SK-N-MC (cell line): Measurements from ENCODE around the gene NDUFAF8.
A peak's percentile ranks its signal among the peaks of the same experiment; 100 is the strongest.

Experiments used
- DNase-seq: peaks from one replicate; pipeline ENCODE4 v3.0.0-alpha.2; 2011; ENCODE audit warnings: low read depth, low spot score
- H3K27ac ChIP-seq: fragments of 200-600 bp; sonication (generic); 2 replicates; pipeline ENCODE4 v1.5.1; 2016; ENCODE audit warnings: mixed run types
- H3K36me3 ChIP-seq: fragments of 200-600 bp; sonication (generic); 2 replicates; pipeline ENCODE4 v1.6.1; 2017; ENCODE audit warnings: antibody characterized with exemption, low read length, mixed read lengths; ENCODE audit not compliant: insufficient read depth
- H3K4me3 ChIP-seq: fragments of 200-600 bp; sonication (generic); 2 replicates; pipeline ENCODE4 v1.5.1; 2016
- H3K9ac ChIP-seq: fragments of 200-600 bp; sonication (generic); 2 replicates; pipeline ENCODE4 v1.8.0; 2017; ENCODE audit warnings: mixed run types, mixed read lengths; ENCODE audit not compliant: insufficient read length
- H3K9me3 ChIP-seq: fragments of 200-600 bp; sonication (generic); 2 replicates; pipeline ENCODE4 v1.6.1; 2017; ENCODE audit warnings: low read depth, mild to moderate bottlenecking, antibody characterized with exemption, low read length, moderate library complexity, mixed read lengths
- EZH2 ChIP-seq: fragments of 200-600 bp; sonication (generic); IDR thresholded peaks from one replicate; pipeline ENCODE4 v1.6.1; 2017; ENCODE audit warnings: antibody characterized with exemption
- FOXP2 ChIP-seq: optimal IDR thresholded peaks from 2 replicates; pipeline ENCODE3; 2011; ENCODE audit warnings: mild to moderate bottlenecking, moderate library complexity; ENCODE audit not compliant: insufficient read depth; ENCODE audit errors: extremely low read length, control extremely low read depth
- POLR2AphosphoS5 ChIP-seq: IDR thresholded peaks from 2 replicates; pipeline ENCODE4 v1.6.1; 2012; ENCODE audit warnings: mild to moderate bottlenecking, low read depth, low read length, borderline replicate concordance

The NDUFAF8 gene

DNA sequence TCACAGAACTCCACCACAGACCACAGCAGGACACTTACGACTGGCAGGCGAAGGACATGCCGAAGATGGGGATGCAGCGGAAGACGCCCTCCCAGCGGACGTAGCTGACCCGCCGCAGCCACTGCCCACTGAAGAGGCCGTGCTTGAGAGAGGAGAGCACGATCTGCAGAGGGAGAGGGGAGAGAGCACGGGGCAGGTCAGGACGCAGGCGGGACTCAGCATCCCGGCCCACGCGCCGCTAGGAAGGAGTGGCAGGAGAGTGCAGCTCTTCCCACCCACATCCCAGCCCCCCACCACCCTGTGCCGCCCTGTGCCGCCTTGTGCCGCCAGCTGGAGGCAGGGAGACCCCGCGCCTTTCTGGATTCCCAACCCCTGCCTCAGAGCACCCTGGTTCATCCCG lies 41.5 kb downstream of the NDUFAF8 start:
- H3K9me3 ChIP-seq = no peaks in the 10 kb centered on the region
- peaks cover 6% of the 10 kb centered on the region; the same call in 1 of the 2 replicates for H3K36me3 ChIP-seq
- no peak overlapping the region for H3K27ac ChIP-seq
- DNase-seq = no peak
- TF ChIP-seq EZH2 = no peak
- TF ChIP-seq FOXP2 = no peak
- no peak for TF ChIP-seq POLR2AphosphoS5
- no peak overlapping the region for H3K4me3 ChIP-seq
- H3K9ac ChIP-seq = no peak overlapping the region

DNA sequence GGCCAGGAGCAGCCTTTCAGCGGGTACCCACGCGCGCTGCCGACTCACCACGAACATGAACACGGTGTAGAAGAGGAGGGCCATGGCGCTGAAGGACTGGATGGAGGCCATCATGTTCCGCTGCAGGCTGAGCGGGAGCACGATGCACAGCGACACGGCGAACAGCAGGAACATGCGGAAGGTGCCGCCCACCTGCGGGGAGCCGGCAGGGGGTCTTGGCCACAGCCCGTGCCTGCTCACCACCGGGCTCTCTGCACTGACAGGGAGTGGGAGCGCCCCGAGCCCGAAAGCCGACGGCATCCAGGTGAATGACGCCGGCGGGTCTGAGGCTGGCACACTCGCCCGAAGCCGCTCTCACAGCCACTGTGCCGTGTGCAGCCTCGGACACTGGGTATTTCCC lies 43.0 kb downstream of the NDUFAF8 start:
- Histone ChIP-seq H3K36me3 (peaks cover 3% of the 10 kb centered on the region; the same call in 1 of the 2 replicates), H3K9me3 (no peaks in the 10 kb centered on the region), H3K4me3 (no peak overlapping the region), H3K27ac (no peak overlapping the region), H3K9ac (no peak overlapping the region)
- DNase-seq = no peak
- TF ChIP-seq FOXP2 (no peak), EZH2 (no peak), POLR2AphosphoS5 (no peak)

DNA sequence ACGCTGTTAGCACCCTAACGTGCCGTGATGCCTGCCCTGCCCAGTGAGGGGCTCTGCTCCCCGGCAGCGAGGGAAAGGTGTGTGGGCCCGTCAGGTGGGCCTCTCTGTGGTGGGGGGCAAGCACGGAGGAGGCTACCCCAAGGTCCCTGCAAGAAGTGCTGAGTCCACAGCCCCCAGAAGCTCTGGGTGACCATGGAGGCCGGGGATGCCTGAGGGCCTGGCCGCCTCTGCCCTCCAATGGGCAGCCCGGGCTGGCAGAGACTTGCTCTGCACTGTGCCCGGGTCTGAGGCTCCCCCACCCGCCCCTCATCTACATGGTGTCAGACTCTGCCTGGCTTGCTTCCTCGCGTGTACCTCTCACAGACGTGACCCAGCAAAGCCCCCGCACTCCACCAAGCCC lies 43.8 kb downstream of the NDUFAF8 start:
- no peak for DNase-seq
- Histone ChIP-seq H3K27ac (no peak overlapping the region), H3K36me3 (peaks cover 3% of the 10 kb centered on the region; the same call in 1 of the 2 replicates), H3K4me3 (no peak overlapping the region), H3K9me3 (no peaks in the 10 kb centered on the region), H3K9ac (no peak overlapping the region)
- TF ChIP-seq POLR2AphosphoS5 = no peak
- no peak for TF ChIP-seq FOXP2
- no peak for TF ChIP-seq EZH2

DNA sequence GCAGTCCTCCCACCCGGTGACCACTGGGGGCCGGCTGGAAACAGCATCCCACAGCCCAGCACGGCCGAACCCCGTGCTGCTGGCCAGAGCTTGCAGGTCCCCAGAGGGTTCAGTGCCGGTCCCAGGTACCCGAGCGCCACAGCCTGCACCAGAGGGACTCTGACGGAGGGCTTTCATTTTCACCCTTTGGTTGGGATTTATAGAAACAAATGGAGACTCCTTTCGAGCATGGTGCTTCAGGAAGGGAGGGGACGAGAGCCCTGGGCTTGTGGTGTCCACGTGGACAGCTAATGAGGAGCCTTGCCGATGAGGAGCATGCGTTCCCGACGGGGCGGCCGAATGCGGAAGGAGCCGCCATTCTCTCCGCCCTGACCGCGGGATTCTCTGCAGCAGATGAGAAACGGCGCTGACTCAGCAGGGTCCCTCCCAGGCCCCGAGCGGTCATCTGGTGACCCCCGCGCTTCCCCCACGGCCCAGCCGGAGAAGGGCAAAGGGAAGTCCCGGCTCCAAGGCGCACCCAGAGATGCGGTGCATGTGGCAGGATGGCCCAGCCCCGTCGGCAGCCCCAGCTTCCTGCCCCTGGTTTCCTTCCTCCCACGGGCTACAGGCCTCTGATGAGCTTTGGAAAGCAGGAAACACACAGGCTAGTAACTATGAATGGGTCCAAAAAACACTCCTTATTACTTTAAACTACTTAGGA lies 46.2 kb downstream of the NDUFAF8 start:
- H3K4me3 ChIP-seq = no peak overlapping the region
- no peak for DNase-seq
- no peaks in the 10 kb centered on the region for H3K9me3 ChIP-seq
- H3K36me3 ChIP-seq = peaks cover 12% of the 10 kb centered on the region; the same call in 1 of the 2 replicates
- TF ChIP-seq POLR2AphosphoS5 (no peak), FOXP2 (no peak)
- H3K27ac ChIP-seq = peak overlapping the region; percentile 60
- H3K9ac ChIP-seq = no peak overlapping the region

DNA sequence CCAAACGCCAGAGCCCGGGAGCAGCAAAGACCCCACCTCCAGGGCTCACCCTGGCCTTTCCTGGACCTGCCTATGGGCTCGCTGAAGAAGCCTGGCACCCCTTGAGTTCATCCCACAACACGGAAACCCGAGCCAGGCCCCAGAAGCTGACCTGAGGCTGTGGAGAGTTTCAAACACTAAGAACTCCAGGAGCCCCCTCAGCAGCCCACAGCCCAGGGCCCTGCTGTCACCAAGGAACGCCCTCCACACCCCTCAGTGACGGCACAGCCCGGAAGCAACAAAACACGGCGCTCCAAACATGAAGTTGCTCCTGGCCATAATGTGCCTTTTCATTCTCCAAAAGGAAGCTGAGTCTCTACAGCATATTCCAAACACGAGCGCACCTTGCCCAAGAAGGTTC lies 46.8 kb downstream of the NDUFAF8 start:
- DNase-seq = no peak
- no peak for TF ChIP-seq FOXP2
- no peak for TF ChIP-seq POLR2AphosphoS5
- no peak for TF ChIP-seq EZH2
- Histone ChIP-seq H3K36me3 (peaks cover 12% of the 10 kb centered on the region; the same call in 1 of the 2 replicates), H3K27ac (peak overlapping the region; percentile 60), H3K4me3 (no peak overlapping the region), H3K9me3 (no peaks in the 10 kb centered on the region), H3K9ac (peak overlapping the region; percentile 11)

DNA sequence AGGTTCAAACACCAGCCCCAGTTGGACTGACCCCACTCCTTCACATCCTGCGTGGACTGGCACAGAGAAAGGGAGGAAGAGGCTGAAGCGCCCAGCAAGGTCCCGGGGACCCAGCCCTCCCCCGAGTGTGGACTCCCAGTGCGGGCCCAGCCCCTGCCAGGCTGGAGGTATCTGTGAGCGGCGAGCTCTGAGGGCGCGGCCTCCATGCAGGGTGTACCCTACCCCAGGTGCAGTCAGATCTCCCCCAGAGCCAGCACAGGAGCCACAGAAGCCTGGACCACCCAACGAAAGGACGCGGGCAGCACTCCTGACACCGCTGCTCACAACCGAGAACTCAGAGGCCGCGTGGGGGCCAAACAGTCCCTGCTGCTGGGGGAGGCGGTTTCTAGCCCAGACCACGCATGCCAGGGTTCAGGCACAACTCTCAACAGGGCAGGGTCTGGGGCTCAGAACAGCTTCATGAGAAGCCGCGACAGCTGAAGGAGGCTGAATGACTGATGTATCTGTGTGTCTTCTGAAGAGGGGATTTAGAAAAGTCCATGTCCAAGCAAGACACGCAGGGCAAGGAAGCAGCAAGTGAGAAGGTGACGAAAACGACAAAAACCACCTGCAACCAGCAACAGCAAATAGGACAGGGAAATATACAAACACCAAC lies 47.5 kb downstream of the NDUFAF8 start:
- no peak for DNase-seq
- no peak overlapping the region for H3K4me3 ChIP-seq
- H3K27ac ChIP-seq = no peak overlapping the region
- no peaks in the 10 kb centered on the region for H3K9me3 ChIP-seq
- TF ChIP-seq EZH2 (no peak), FOXP2 (no peak), POLR2AphosphoS5 (no peak)
- no peak overlapping the region for H3K9ac ChIP-seq
- peaks cover 12% of the 10 kb centered on the region; the same call in 1 of the 2 replicates for H3K36me3 ChIP-seq

DNA sequence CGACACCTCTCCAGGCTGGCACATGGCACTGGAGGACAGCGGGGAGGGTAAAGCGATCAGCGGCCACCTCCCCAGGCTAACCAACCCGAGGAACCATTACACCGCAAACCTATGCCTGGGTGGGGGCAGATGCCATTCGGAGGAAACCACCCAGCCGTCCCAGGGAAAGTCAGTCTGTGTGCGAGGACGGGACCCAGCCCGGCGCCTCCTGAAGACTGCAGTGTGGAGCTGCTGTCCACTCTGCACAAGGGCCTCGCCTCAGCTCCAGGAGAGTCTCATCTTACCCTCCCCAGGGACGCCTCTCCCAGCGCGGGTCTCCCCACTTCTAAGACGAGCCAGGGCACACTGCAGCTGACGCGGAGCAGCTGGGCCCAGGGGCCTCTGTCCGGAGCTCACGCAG lies 48.0 kb downstream of the NDUFAF8 start:
- no peak overlapping the region for H3K4me3 ChIP-seq
- no peak overlapping the region for H3K9ac ChIP-seq
- TF ChIP-seq POLR2AphosphoS5 (no peak), FOXP2 (no peak), EZH2 (no peak)
- no peaks in the 10 kb centered on the region for H3K9me3 ChIP-seq
- no peak for DNase-seq
- peaks cover 9% of the 10 kb centered on the region; the same call in 1 of the 2 replicates for H3K36me3 ChIP-seq
- no peak overlapping the region for H3K27ac ChIP-seq

DNA sequence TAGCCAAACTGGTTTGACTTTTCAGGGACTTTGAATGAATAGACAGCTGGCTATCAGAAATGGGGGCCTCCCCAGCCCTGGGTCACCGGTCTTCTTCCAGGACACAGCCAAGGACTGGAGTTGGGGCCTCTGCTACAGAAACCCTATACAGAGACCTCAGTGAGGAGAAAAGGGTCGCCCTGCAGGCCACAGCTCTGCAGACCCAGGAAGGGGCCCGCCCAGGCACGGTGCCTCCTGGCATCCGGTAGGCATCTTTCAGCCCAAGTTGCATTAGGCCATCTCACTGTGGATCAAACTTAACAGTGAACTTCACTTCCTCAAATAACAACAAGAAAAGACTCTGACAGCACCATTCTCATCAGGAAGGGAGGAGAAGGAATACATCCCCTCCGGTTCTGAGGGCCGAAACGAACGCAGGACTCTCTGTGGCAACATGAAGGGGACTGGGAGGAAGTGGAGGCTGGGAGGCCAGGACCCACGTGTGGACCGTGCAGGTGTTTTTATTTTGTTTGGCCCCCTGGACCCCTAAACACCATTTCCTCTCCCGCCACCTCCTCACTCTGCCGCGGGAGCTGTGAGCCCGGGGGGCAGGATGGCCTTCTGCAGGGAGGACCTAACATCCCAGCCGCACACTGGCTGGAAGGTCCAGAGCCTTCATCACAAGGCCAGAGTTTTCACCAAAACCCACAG lies 48.8 kb downstream of the NDUFAF8 start:
- H3K36me3 ChIP-seq = peaks cover 9% of the 10 kb centered on the region; the same call in 1 of the 2 replicates
- H3K4me3 ChIP-seq = no peak overlapping the region
- no peak for DNase-seq
- TF ChIP-seq EZH2 (no peak), FOXP2 (no peak), POLR2AphosphoS5 (no peak)
- H3K9ac ChIP-seq = no peak overlapping the region
- H3K27ac ChIP-seq = no peak overlapping the region
- H3K9me3 ChIP-seq = no peaks in the 10 kb centered on the region
